Ovary (tissue), 3 donors: ENCODE results near the gene CTLA4.

Source experiments
- CTCF ChIP-seq, 3 donors: fragments of 450-650 bp in 2 of 3; fragments of 200-600 bp in 1 of 3; IDR thresholded peaks; one replicate each; pipeline versions ENCODE4 v1.5.1 to v1.8.0; 2016 to 2022; ENCODE audit warnings: antibody characterized with exemption in 3 of 3, mild to moderate bottlenecking in 1 of 3
- EP300 ChIP-seq: sonication (generic); formaldehyde crosslinking; IDR thresholded peaks from one replicate; pipeline ENCODE4 v1.6.1; 2017; ENCODE audit warnings: antibody characterized with exemption
- donor health status: DM: no; HTN: no; CAD: no.

GRCh38 chr2:203918264-203918663, 50.7 kb downstream of the CTLA4 start:
- TF ChIP-seq EP300 = no peak
- no peak for TF ChIP-seq CTCF (IDR thresholded peaks at IDR 0.05)
